ENCODE results near the gene CKLF. TPM values are rescaled to one million over a fixed set of nuclear protein-coding genes. Genes with fewer than 3 reads are reported as not detected.

The CKLF gene
- total RNA-seq, 6 experiments from 2014 or later, result 44.7 to 61.4 (median 56.8) TPM

- Mint-ChIP-seq H3K27ac (no peak overlapping the region), H3K36me3 (ENCODE audit: low read depth) (peaks cover 17% of the 10 kb centered on the region)
Observed at GRCh38 chr16:66543541-66543940, 8.8 kb upstream of the CKLF start.

GRCh38 chr16:66544016-66544757 lies 8.2 kb upstream of the CKLF start:
- Mint-ChIP-seq H3K4me1 (ENCODE audit: low read depth) (peaks cover 11% of the 10 kb centered on the region), H3K4me3 (no peak overlapping the region), H3K27ac (no peak overlapping the region), H3K27me3 (ENCODE audit: insufficient read depth) (no peaks in the 10 kb centered on the region), H3K9me3 (no peaks in the 10 kb centered on the region), H3K36me3 (ENCODE audit: low read depth) (peaks cover 13% of the 10 kb centered on the region)
- no peak for DNase-seq
- TF ChIP-seq CTCF (IDR thresholded peaks at IDR 0.05), result no peak

More at GRCh38 chr16:66543541-66543940, 8.8 kb upstream of the CKLF start:
- Mint-ChIP-seq H3K27me3 (ENCODE audit: insufficient read depth) (no peaks in the 10 kb centered on the region), H3K4me1 (ENCODE audit: low read depth) (peaks cover 5% of the 10 kb centered on the region), H3K4me3 (no peak overlapping the region), H3K9me3 (no peaks in the 10 kb centered on the region)
- TF ChIP-seq CTCF (IDR thresholded peaks at IDR 0.05), result no peak
- no peak for DNase-seq

GRCh38 chr16:66547101-66547989 lies 5.0 kb upstream of the CKLF start:
- H3K4me1 Mint-ChIP-seq (ENCODE audit: low read depth), result peaks cover 33% of the 10 kb centered on the region
- no peak for TF ChIP-seq CTCF (IDR thresholded peaks at IDR 0.05)
- H3K36me3 Mint-ChIP-seq (ENCODE audit: low read depth), result peaks cover 13% of the 10 kb centered on the region
- no peak for DNase-seq
- no peaks in the 10 kb centered on the region for H3K9me3 Mint-ChIP-seq
- H3K27me3 Mint-ChIP-seq (ENCODE audit: insufficient read depth), result 0 out of 2 replicates have a peak, but pooled peaks cover under 1% of the 10 kb centered on the region
- H3K27ac Mint-ChIP-seq, result no peak overlapping the region
- no peak overlapping the region for H3K4me3 Mint-ChIP-seq

- no peak for DNase-seq
- no peaks in the 10 kb centered on the region for H3K9me3 Mint-ChIP-seq
- H3K4me3 Mint-ChIP-seq, result peak overlapping the region; percentile 84; the same call in 1 of the 2 replicates
- TF ChIP-seq CTCF (IDR thresholded peaks at IDR 0.05), result no peak
- peaks cover 40% of the 10 kb centered on the region for H3K4me1 Mint-ChIP-seq (ENCODE audit: low read depth)
- 0 out of 2 replicates have a peak, but pooled peaks cover 4% of the 10 kb centered on the region for H3K27me3 Mint-ChIP-seq (ENCODE audit: insufficient read depth)
- peak overlapping the region; percentile 82 for H3K27ac Mint-ChIP-seq
- H3K36me3 Mint-ChIP-seq (ENCODE audit: low read depth), result peaks cover 13% of the 10 kb centered on the region
Observed at GRCh38 chr16:66548068-66548467, 4.3 kb upstream of the CKLF start.

GRCh38 chr16:66548868-66549267 lies 3.5 kb upstream of the CKLF start:
- DNase-seq, result no peak
- Mint-ChIP-seq H3K27ac (peak overlapping the region; percentile 82), H3K4me3 (peak overlapping the region; percentile 84), H3K36me3 (ENCODE audit: low read depth) (peaks cover 21% of the 10 kb centered on the region), H3K4me1 (ENCODE audit: low read depth) (peaks cover 48% of the 10 kb centered on the region), H3K9me3 (no peaks in the 10 kb centered on the region), H3K27me3 (ENCODE audit: insufficient read depth) (peaks cover 4% of the 10 kb centered on the region; the same call in 1 of the 2 replicates)
- TF ChIP-seq CTCF (IDR thresholded peaks at IDR 0.05), result no peak
